Measurements from ENCODE around the gene ATP8A2. TPM values are rescaled to one million over a fixed set of nuclear protein-coding genes. Genes with fewer than 3 reads are reported as not detected.

The ATP8A2 gene
- total RNA-seq, 4 donors from 2014 or later = 0.29 to 0.65 (median 0.46) TPM

- no peaks in the 10 kb centered on the region for H3K4me1 ChIP-seq
- no peaks in the 10 kb centered on the region for H3K27me3 ChIP-seq
- 59% methylated on average over 4 of the region's 4 CpGs for WGBS
- no peak for DNase-seq (ENCODE audit: extremely low spot score)
- H3K36me3 ChIP-seq = no peaks in the 10 kb centered on the region
- intact Hi-C loops (cut with DNase I) = no loop called here
- no peak overlapping the region for H3K4me3 ChIP-seq
- no peaks in the 10 kb centered on the region for H3K9me3 ChIP-seq
- H3K27ac ChIP-seq (replicated peaks in 1 of 4) = no peak overlapping the region
- TF ChIP-seq POLR2A (IDR thresholded peaks at IDR 0.05; ENCODE audit: low read depth) (no peak), POLR2AphosphoS5 (IDR thresholded peaks at IDR 0.05) (no peak), CTCF (IDR thresholded peaks at IDR 0.05) (no peak), EP300 (IDR thresholded peaks at IDR 0.05) (no peak)
These were observed 329.5 kb downstream of the ATP8A2 start for GRCh38 chr13:25701304-25701703.

- Histone ChIP-seq H3K27me3 (no peaks in the 10 kb centered on the region), H3K4me3 (no peak overlapping the region), H3K27ac (replicated peaks in 1 of 4) (no peak overlapping the region), H3K36me3 (no peaks in the 10 kb centered on the region), H3K4me1 (no peaks in the 10 kb centered on the region), H3K9me3 (no peaks in the 10 kb centered on the region)
- intact Hi-C loops (cut with DNase I) = no loop called here
- 89% methylated on average over 2 of the region's 2 CpGs for WGBS
- no peak for TF ChIP-seq CTCF (IDR thresholded peaks at IDR 0.05)
- no peak for TF ChIP-seq EP300 (IDR thresholded peaks at IDR 0.05)
- TF ChIP-seq POLR2AphosphoS5 (IDR thresholded peaks at IDR 0.05) = no peak
- no peak for TF ChIP-seq POLR2A (IDR thresholded peaks at IDR 0.05; ENCODE audit: low read depth)
- DNase-seq (ENCODE audit: extremely low spot score) = no peak
These were observed 330.6 kb downstream of the ATP8A2 start for GRCh38 chr13:25702386-25702785.

- 78% methylated on average over 1 of the region's 1 CpG for WGBS
- intact Hi-C loops (cut with DNase I) = no loop called here
- H3K4me1 ChIP-seq = peaks cover 0 to 10% (median 0%) of the 10 kb centered on the region in 4 donors
These were observed 336.0 kb downstream of the ATP8A2 start for GRCh38 chr13:25707726-25708125.

GRCh38 chr13:25708268-25708667 is 336.5 kb downstream of the ATP8A2 start:
- Histone ChIP-seq H3K36me3 (no peaks in the 10 kb centered on the region), H3K9me3 (no peaks in the 10 kb centered on the region), H3K27ac (replicated peaks in 1 of 4) (no peak overlapping the region), H3K4me3 (no peak overlapping the region), H3K4me1 (peaks cover 0 to 10% (median 0%) of the 10 kb centered on the region in 4 donors), H3K27me3 (no peaks in the 10 kb centered on the region)
- TF ChIP-seq POLR2AphosphoS5 (IDR thresholded peaks at IDR 0.05) (no peak), POLR2A (IDR thresholded peaks at IDR 0.05; ENCODE audit: low read depth) (no peak)
- intact Hi-C loops (cut with DNase I) = no loop called here
- DNase-seq (ENCODE audit: extremely low spot score) = no peak
- WGBS = 93% methylated on average over 1 of the region's 1 CpG

More at GRCh38 chr13:25707726-25708125, 336.0 kb downstream of the ATP8A2 start:
- Histone ChIP-seq H3K4me3 (no peak overlapping the region), H3K27me3 (no peaks in the 10 kb centered on the region), H3K27ac (replicated peaks in 1 of 4) (no peak overlapping the region), H3K9me3 (no peaks in the 10 kb centered on the region), H3K36me3 (no peaks in the 10 kb centered on the region)
- TF ChIP-seq CTCF (IDR thresholded peaks at IDR 0.05) (no peak), EP300 (IDR thresholded peaks at IDR 0.05) (no peak)
- no peak for DNase-seq (ENCODE audit: extremely low spot score)

- H3K27ac ChIP-seq (replicated peaks in 1 of 4) = no peak overlapping the region
- intact Hi-C loops (cut with DNase I) = no loop called here
- DNase-seq (ENCODE audit: extremely low spot score) = no peak
- 74% methylated on average over 2 of the region's 2 CpGs for WGBS
- peaks cover 0 to 1% (median 0%) of the 10 kb centered on the region in 4 donors for H3K27me3 ChIP-seq
- TF ChIP-seq POLR2AphosphoS5 (IDR thresholded peaks at IDR 0.05) = no peak
- TF ChIP-seq POLR2A (IDR thresholded peaks at IDR 0.05; ENCODE audit: low read depth) = no peak
- TF ChIP-seq CTCF (IDR thresholded peaks at IDR 0.05) = no peak
- TF ChIP-seq EP300 (IDR thresholded peaks at IDR 0.05) = no peak
- no peaks in the 10 kb centered on the region for H3K36me3 ChIP-seq
- H3K4me1 ChIP-seq = peaks cover 0 to 10% (median 0%) of the 10 kb centered on the region in 4 donors
- H3K4me3 ChIP-seq = no peak overlapping the region
- H3K9me3 ChIP-seq = no peaks in the 10 kb centered on the region
These were observed 337.3 kb downstream of the ATP8A2 start for GRCh38 chr13:25709088-25709487.
